ENCODE results near the gene RNF123. TPM values are rescaled to one million over a fixed set of nuclear protein-coding genes. Genes with fewer than 3 reads are reported as not detected.

RNF123 gene
- total and polyA plus RNA-seq, 10 of the 15 experiments (the other 5 are each of a cell fraction or from before 2014, with no cell fraction given), result 4.2 to 31.5 (median 17.6) TPM

DNA sequence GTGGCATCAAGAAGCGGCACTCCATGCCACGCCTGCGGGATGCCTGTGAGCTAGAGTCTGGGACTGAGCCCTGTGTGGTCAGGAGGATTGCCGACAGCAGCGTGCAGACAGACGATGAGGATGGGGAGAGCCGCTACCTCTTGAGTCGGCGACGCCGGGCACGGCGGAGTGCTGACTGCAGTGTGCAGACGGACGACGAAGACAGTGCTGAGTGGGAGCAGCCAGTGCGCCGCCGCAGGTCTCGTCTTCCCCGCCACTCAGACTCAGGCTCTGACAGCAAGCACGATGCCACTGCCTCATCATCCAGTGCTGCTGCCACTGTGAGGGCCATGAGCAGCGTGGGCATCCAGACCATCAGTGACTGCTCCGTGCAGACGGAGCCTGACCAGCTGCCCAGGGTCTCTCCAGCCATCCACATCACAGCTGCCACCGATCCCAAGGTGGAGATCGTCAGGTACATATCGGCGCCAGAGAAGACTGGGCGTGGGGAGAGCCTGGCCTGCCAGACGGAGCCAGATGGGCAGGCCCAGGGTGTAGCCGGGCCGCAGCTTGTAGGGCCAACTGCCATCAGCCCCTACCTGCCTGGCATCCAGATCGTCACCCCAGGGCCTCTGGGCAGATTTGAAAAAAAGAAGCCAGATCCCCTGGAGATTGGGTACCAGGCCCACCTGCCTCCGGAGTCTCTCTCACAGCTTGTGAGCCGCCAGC is 32.0 kb upstream of the RNF123 start:
- ATAC-seq (no peak), DNase-seq (ENCODE audit: low read depth, low spot score) (no peak), FAIRE-seq (no peak)
- Histone ChIP-seq H3K4me3 (no peak overlapping the region), H3K27me3 (replicated peaks in 1 of 2; ENCODE audit: control insufficient read depth in 2 of 2, insufficient read depth in 2 of 2, low read length in 1 of 2) (no peaks in the 10 kb centered on the region), H3K36me3 (ENCODE audit: control insufficient read depth in 2 of 2, insufficient read depth in 2 of 2, low read length in 1 of 2) (no peaks in the 10 kb centered on the region), H4K20me1 (ENCODE audit: control insufficient read depth, insufficient read depth) (no peaks in the 10 kb centered on the region), H3K9me3 (replicated peaks; ENCODE audit: control insufficient read depth, insufficient read depth, low read length) (no peaks in the 10 kb centered on the region), H3K79me2 (ENCODE audit: control insufficient read depth, insufficient read depth, low read length) (no peaks in the 10 kb centered on the region), H3K4me2 (ENCODE audit: control insufficient read depth, insufficient read depth) (no peak overlapping the region), H3K9ac (ENCODE audit: control insufficient read depth, insufficient read depth, low read length) (no peak overlapping the region), H3K4me1 (ENCODE audit: control insufficient read depth, insufficient read depth, low read length) (no peaks in the 10 kb centered on the region), H2AFZ (ENCODE audit: control insufficient read depth, low read depth, low read length) (no peak overlapping the region), H3K27ac (ENCODE audit: control insufficient read depth, insufficient read depth) (no peak overlapping the region)
- WGBS (ENCODE audit: insufficient coverage, insufficient replicate concordance, low lambda C conversion rate, missing lambda C conversion rate), result 74% methylated on average over 36 of the region's 36 CpGs
- RAD21 ChIA-PET (ENCODE audit: unreplicated experiment), result interaction anchor here (2.4 kb wide), 1 partner anchor 118 kb away, joined by 13 read pairs; no protein-coding TSS in a partner anchor
- CTCF ChIA-PET, result interaction anchor here (0.9 to 1.4 kb wide), 2 partner anchors 118 to 633 kb away, joined by 3 to 5 read pairs; no protein-coding TSS in a partner anchor
- POLR2A ChIA-PET, result no interaction called here
- intact Hi-C loops (cut with micrococcal nuclease; ENCODE audit: unreplicated experiment) (no loop called here), in situ Hi-C loops (cut with MboI) (no loop called here)
- no peak for TF ChIP-seq EED (IDR thresholded peaks at IDR 0.05; ENCODE audit: low read depth)
- no peak for TF ChIP-seq ATF7 (IDR thresholded peaks at IDR 0.05; ENCODE audit: low read depth)
- TF ChIP-seq ZNF24 (IDR thresholded peaks at IDR 0.05), result no peak
- no peak for TF ChIP-seq NFYB (IDR thresholded peaks at IDR 0.05; ENCODE audit: insufficient read depth, low read depth, low read length)
- TF ChIP-seq SREBF1 (IDR thresholded peaks at IDR 0.05; ENCODE audit: low read length), result no peak
- TF ChIP-seq, protein P1, sequence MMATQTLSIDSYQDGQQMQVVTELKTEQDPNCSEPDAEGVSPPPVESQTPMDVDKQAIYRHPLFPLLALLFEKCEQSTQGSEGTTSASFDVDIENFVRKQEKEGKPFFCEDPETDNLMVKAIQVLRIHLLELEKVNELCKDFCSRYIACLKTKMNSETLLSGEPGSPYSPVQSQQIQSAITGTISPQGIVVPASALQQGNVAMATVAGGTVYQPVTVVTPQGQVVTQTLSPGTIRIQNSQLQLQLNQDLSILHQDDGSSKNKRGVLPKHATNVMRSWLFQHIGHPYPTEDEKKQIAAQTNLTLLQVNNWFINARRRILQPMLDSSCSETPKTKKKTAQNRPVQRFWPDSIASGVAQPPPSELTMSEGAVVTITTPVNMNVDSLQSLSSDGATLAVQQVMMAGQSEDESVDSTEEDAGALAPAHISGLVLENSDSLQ (IDR thresholded peaks at IDR 0.05), result no peak
- TF ChIP-seq IRF4 (IDR thresholded peaks at IDR 0.05; ENCODE audit: low read depth, low read length), result no peak
- TF ChIP-seq HCFC1 (IDR thresholded peaks at IDR 0.05; ENCODE audit: low read length), result no peak
- TF ChIP-seq, protein P2, sequence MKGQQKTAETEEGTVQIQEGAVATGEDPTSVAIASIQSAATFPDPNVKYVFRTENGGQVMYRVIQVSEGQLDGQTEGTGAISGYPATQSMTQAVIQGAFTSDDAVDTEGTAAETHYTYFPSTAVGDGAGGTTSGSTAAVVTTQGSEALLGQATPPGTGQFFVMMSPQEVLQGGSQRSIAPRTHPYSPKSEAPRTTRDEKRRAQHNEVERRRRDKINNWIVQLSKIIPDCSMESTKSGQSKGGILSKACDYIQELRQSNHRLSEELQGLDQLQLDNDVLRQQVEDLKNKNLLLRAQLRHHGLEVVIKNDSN (IDR thresholded peaks at IDR 0.05; ENCODE audit: borderline replicate concordance, extremely low read length, insufficient read depth, low read depth, low read length), result no peak
- no peak for TF ChIP-seq RCOR1 (conservative IDR thresholded peaks at IDR 0.05; ENCODE audit: low read depth, low read length)
- TF ChIP-seq ZNF274 (IDR thresholded peaks at IDR 0.05; ENCODE audit: insufficient read depth, insufficient read length), result no peak
- BruUV-seq (replicated peaks), result no TSS peak
- SMC1A ChIA-PET (ENCODE audit: uncharacterized antibody, unreplicated experiment), result interaction anchor here (0.8 kb wide), 1 partner anchor 118 kb away, joined by 3 read pairs; no protein-coding TSS in a partner anchor
